HUES64 (cell line): Measurements from ENCODE around the gene ITPR3.

Experiments used
- H3K27ac ChIP-seq: 2 replicates; pipeline ENCODE4 v1.7.0; 2013; ENCODE audit warnings: low read depth, low read length, inconsistent platforms
- H3K27me3 ChIP-seq: 2 replicates; pipeline ENCODE4 v1.6.1; 2013; ENCODE audit warnings: mild to moderate bottlenecking, low read length; ENCODE audit not compliant: insufficient read depth
- H3K36me3 ChIP-seq: 2 replicates; pipeline ENCODE4 v1.6.1; 2013; ENCODE audit warnings: mild to moderate bottlenecking, low read length; ENCODE audit not compliant: insufficient read depth
- H3K4me1 ChIP-seq: 2 replicates; pipeline ENCODE4 v1.6.1; 2013; ENCODE audit warnings: mild to moderate bottlenecking, low read length, moderate library complexity; ENCODE audit not compliant: insufficient read depth
- H3K4me3 ChIP-seq: 2 replicates; pipeline ENCODE4 v1.5.1; 2013; ENCODE audit warnings: mild to moderate bottlenecking, low read length, moderate library complexity
- H3K9ac ChIP-seq: 2 replicates; pipeline ENCODE4 v1.6.1; 2013; ENCODE audit warnings: mild to moderate bottlenecking, low read depth, low read length
- H3K9me3 ChIP-seq: 2 replicates; pipeline ENCODE4 v1.6.1; 2013; ENCODE audit warnings: low read depth, low read length; ENCODE audit not compliant: insufficient read depth
- WGBS: fragments of 150-250, 120-280 bp; methylation state at CpG from one replicate; pipeline ENCODE4 v1.1.7; 2013; ENCODE audit warnings: missing lambda C conversion rate; 5-methylcytosine and 5-hydroxymethylcytosine counted together

Gene ITPR3

DNA sequence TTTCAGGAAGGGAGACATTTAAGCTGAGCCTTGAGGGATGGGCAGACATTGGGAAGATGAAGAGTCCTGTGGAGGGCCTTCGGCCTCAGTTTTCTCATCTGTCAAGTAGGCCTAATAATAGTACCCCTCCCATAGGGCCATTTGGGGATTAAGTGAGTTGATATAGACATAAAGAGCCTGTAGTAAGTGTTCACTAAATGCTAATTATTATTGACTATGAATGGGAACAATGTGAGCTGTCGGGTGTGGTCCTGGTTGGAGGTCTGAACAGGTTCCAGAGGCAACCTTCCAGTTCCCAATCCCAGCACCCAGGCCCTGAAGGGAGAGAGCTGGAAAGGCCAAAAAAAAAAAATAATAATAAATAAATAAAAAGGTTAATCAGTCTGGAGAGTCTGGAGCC is 14.5 kb upstream of the ITPR3 start:
- Histone ChIP-seq H3K27ac (no peak overlapping the region), H3K36me3 (no peaks in the 10 kb centered on the region), H3K9ac (no peak overlapping the region), H3K4me1 (peaks cover 38% of the 10 kb centered on the region), H3K27me3 (no peaks in the 10 kb centered on the region), H3K4me3 (no peak overlapping the region), H3K9me3 (no peaks in the 10 kb centered on the region)
- WGBS: 100% methylated on average over 2 of the region's 2 CpGs

DNA sequence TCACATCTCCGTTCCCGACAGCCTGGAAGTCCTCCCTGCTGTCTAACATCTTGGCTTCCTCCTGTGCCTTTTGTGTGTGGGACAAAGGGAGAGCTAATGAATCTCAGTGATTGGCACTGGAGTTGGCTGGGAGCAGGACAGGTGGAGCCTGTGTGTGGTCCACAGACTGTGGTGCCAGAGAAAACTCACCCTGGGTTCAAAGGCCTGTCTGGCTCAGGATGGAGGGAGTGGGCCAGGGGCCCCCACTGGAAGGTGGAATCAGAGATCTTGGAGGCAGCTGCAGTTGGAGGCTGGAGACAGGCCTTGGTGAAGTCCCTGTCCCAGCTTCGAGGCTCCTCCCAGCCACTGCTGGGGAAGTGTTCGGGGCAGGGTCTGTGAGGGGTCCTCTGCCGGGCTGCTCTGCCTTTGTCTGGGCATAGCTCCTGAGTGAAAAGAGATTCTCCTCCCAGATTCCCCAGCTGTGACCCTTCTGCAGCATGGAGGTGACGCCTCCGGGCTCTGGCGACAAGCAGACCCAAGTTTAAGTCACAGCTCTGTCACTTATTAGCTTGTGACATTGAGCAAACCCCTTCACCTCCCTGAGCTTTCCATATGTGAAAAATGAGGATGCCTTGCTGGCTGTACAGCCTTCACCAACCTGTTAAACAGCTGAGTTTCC is 13.9 kb upstream of the ITPR3 start:
- Histone ChIP-seq H3K27ac (peak overlapping the region; percentile 36; the same call in 1 of the 2 replicates), H3K9ac (no peak overlapping the region), H3K27me3 (no peaks in the 10 kb centered on the region), H3K9me3 (no peaks in the 10 kb centered on the region), H3K4me3 (no peak overlapping the region), H3K4me1 (peaks cover 38% of the 10 kb centered on the region), H3K36me3 (no peaks in the 10 kb centered on the region)
- WGBS: 43% methylated on average over 8 of the region's 8 CpGs

DNA sequence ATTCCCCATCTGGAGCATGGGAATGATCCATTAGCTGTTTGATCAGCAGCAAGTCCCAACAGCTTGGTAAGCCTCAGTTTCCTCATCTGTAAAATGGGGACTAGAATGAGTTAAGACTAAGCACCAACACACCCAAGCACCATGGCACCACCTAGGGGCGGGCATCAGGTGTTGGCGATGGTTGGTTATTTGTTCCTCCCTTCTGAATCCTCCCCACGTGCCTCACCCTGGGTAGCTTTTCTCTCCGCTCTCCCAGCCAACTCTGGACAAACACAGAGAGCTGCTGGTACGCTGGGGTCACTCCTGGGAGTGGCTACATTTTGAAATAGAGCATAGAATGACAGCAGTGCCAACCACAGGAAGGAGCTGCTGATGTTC is 13.3 kb upstream of the ITPR3 start:
- H3K27ac ChIP-seq: peak overlapping the region; percentile 36; the same call in 1 of the 2 replicates
- peaks cover 38% of the 10 kb centered on the region for H3K4me1 ChIP-seq
- H3K9ac ChIP-seq: no peak overlapping the region
- H3K27me3 ChIP-seq: no peaks in the 10 kb centered on the region
- WGBS: 84% methylated on average over 5 of the region's 5 CpGs
- no peaks in the 10 kb centered on the region for H3K36me3 ChIP-seq
- no peak overlapping the region for H3K4me3 ChIP-seq
- H3K9me3 ChIP-seq: no peaks in the 10 kb centered on the region

DNA sequence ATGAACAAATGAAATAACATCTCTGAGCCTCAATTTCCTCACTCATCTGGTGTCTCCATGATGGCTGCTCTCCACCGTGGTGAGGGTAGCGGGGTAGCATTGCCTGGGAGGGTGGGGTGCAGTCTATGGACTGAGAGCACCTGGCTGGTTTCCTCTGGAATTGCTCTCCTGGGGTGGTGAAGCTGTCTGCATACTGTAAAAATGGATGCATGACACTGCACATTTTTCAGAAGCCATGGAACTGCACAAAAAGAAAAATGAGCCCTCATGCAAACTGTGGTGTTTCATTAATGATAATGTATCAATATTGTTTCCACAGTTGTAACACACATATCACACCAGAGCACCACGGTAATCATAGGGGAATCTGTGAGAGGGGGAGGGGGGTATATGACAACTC is 12.1 kb upstream of the ITPR3 start:
- WGBS: 88% methylated on average over 2 of the region's 3 CpGs
- H3K4me1 ChIP-seq: peaks cover 38% of the 10 kb centered on the region
- H3K27ac ChIP-seq: no peak overlapping the region
- H3K36me3 ChIP-seq: no peaks in the 10 kb centered on the region
- H3K4me3 ChIP-seq: no peak overlapping the region
- no peaks in the 10 kb centered on the region for H3K27me3 ChIP-seq
- H3K9me3 ChIP-seq: no peaks in the 10 kb centered on the region
- H3K9ac ChIP-seq: no peak overlapping the region

DNA sequence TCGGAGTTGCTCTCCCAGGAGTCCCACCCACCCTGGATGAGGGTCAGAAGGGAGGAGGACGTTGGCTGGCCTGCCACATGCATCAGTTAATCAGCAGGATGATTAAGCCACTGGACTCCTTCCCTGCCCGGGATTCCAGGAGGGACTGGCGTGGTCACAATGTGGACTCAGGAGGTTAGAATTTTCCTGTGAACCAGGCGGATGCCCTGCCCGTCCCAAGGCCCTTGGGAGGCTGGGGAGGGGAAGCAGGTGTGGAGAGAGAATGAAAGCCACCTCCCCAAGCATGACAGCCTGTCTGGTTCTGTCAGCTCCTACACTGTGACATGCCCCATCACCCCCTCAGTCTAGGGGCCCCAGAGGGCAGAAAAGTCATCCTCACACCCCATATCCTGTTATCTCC is 11.6 kb upstream of the ITPR3 start:
- H3K9me3 ChIP-seq: no peaks in the 10 kb centered on the region
- H3K4me3 ChIP-seq: no peak overlapping the region
- H3K27ac ChIP-seq: no peak overlapping the region
- peaks cover 38% of the 10 kb centered on the region for H3K4me1 ChIP-seq
- H3K27me3 ChIP-seq: no peaks in the 10 kb centered on the region
- WGBS: 77% methylated on average over 6 of the region's 6 CpGs
- H3K9ac ChIP-seq: no peak overlapping the region
- H3K36me3 ChIP-seq: no peaks in the 10 kb centered on the region

DNA sequence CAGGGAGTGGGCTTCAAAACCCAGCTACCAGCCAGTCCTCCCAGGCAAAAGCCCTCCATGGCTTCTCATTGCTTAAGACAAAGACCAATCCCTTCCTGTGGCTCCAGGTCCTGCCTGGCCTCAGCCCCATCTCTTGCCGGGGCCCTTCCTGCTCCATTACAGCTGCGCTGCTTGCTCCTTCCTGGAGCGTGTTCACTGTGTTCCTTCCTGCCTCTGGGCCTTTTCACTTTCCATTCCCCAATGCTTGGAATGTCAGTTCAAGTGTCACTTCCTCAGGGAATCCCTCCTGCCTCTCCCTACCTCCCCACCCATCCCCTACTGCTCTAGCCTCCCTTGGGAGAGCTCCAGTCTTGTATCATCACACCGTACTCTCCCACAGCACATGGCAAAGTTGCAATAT is 11.1 kb upstream of the ITPR3 start:
- WGBS: 74% methylated on average over 4 of the region's 4 CpGs
- Histone ChIP-seq H3K9ac (no peak overlapping the region), H3K4me3 (no peak overlapping the region), H3K9me3 (no peaks in the 10 kb centered on the region), H3K36me3 (no peaks in the 10 kb centered on the region), H3K27me3 (no peaks in the 10 kb centered on the region), H3K27ac (no peak overlapping the region), H3K4me1 (peaks cover 38% of the 10 kb centered on the region)

DNA sequence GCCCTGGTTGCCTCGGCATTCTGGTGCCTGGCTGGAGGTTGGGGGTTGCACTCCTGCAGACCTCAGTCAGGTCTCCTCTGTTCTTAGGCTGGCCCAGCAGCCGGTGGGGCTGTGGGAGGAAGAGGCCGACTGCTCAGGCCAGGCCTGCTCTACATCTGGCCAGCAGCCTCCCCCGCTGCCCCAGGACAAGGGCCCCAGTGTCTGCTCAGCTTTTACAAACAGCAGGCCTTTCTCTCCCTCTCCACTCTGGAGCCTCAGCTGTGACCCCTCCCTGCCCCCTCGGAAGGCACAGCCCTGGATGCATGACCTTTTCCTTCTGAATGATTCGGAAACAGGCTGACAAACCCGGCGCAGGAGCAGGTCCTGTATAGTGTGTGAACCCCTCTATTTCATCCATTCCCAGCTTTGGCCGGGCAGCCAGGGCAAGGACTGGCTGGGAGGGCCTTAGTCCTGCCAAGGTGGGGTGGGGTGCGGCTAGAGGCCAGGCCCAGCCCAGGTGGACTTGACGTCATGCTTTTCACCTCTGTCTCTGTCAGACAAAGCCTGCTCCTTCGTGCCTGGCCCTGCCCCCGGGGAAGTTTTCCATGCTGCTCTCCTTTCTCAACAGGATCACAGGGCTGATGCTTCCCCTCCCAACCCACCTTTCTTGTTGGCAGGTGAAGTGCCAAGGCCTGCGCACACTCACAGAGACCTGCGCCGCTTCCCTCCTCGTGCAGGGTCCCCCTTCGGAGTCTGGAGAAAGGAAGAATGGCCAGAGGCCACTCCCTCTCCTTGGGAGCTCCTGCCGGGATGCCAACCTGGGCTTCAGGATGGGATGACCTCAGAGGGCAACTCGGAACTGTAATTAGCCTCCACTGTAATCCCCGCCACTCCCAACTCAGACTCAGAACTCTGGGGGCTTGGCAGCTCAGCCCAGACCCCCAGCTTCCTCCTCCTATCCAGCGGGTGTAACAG is 10.1 kb upstream of the ITPR3 start:
- Histone ChIP-seq H3K36me3 (no peaks in the 10 kb centered on the region), H3K9ac (no peak overlapping the region), H3K27me3 (no peaks in the 10 kb centered on the region), H3K4me1 (peaks cover 38% of the 10 kb centered on the region), H3K9me3 (no peaks in the 10 kb centered on the region), H3K4me3 (no peak overlapping the region), H3K27ac (peak overlapping the region; percentile 26; the same call in 1 of the 2 replicates)
- 68% methylated on average over 21 of the region's 22 CpGs for WGBS

DNA sequence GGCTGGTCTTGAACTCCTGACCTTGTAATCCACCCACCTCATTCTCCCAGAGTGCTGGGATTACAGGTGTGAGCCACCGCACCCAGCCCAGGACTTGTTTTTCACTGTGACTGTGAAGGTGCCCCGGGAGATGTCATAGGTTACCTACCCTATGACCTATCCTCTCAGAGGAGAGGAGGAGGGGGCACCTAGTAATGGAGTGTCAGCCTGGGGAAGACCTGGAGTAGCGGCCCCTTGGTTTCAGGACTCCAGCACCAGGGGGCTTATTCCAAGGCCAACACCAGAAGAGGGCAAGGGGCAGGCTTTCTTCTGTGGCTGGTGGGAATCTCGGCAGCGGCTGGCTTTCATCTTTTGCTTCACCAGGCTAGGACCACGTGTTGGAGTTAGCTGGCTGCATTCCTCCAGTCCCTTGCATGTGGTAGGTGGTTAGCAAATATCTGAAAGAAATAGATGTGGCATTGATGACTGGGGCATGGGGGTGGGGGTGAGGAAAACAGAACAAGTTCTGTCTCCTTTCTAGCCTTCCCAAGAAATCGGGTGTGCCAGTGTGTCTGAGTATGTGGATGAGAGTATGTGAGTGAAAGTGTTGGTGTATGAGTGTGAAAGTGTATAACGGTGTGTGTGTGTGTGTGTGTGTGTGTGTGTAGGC is 7.9 kb upstream of the ITPR3 start:
- Histone ChIP-seq H3K27ac (no peak overlapping the region), H3K9ac (no peak overlapping the region), H3K4me3 (no peak overlapping the region), H3K9me3 (no peaks in the 10 kb centered on the region), H3K4me1 (peaks cover 27% of the 10 kb centered on the region), H3K36me3 (no peaks in the 10 kb centered on the region), H3K27me3 (0 out of 2 replicates have a peak, but pooled peaks cover 4% of the 10 kb centered on the region)
- WGBS: 82% methylated on average over 7 of the region's 8 CpGs

DNA sequence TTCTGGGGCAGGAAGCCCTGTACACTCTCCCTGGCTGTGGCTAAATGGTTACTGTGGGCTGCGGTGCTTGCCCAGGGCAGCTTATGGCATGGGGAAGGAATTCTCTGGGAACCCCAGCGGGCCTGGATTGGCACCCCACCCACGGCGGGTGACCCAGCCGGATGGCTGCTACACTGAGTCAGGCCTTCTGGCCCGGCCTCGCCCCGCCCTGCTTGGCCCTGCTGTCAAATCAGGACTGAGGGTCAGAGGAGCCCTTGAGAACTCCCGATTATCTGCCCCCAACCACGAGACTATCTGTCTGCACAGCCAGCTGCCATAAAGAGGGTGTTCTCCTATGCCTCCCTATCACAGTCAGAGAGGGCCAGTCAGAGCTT is 7.3 kb upstream of the ITPR3 start:
- no peak overlapping the region for H3K4me3 ChIP-seq
- peaks cover 6% of the 10 kb centered on the region; the same call in 1 of the 2 replicates for H3K27me3 ChIP-seq
- H3K36me3 ChIP-seq: no peaks in the 10 kb centered on the region
- no peak overlapping the region for H3K9ac ChIP-seq
- no peak overlapping the region for H3K27ac ChIP-seq
- WGBS: 90% methylated on average over 10 of the region's 10 CpGs
- H3K9me3 ChIP-seq: no peaks in the 10 kb centered on the region
- peaks cover 27% of the 10 kb centered on the region for H3K4me1 ChIP-seq

DNA sequence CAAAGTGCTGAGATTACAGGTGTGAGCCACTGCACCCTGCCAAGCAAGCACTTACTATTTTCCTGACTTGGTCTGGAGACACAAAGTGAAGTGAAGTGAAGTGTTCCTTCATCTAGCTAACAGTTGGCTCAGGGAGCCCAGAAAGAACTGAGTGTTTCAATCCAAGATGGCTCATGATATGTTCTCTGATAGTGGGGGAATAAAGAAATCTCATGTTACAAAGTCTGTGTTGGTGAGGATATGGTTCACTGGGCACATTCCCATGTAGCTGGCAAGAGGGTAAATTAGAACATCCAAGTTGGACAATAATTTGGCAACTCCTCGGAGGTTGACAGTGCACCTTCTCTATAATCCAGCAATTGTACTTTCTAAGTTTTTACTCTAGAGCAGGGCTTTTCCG is 5.0 kb upstream of the ITPR3 start:
- peaks cover 28% of the 10 kb centered on the region for H3K27me3 ChIP-seq
- 93% methylated on average over 2 of the region's 2 CpGs for WGBS
- no peaks in the 10 kb centered on the region for H3K9me3 ChIP-seq
- no peak overlapping the region for H3K9ac ChIP-seq
- peaks cover 12% of the 10 kb centered on the region for H3K4me1 ChIP-seq
- no peaks in the 10 kb centered on the region for H3K36me3 ChIP-seq
- H3K27ac ChIP-seq: no peak overlapping the region
- H3K4me3 ChIP-seq: no peak overlapping the region

DNA sequence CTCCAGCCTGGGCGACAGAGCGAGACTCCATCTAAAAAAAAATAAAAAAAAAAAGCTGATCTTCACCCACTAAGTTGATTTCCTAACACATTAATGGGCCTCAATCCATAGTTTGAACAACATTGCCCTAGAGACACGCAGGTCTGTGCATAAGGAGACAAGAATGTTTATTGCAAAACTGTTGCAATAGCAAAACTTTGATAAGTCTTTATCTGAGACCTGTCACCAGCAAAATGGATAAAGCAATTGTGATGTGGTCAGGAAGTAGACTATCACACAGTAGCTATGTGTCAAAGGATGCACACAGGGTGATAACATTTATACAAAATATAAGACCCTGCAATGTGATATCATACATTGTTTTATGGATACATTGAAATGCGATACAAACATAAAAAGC is 4.2 kb upstream of the ITPR3 start:
- Histone ChIP-seq H3K9ac (no peak overlapping the region), H3K4me3 (no peak overlapping the region), H3K9me3 (no peaks in the 10 kb centered on the region), H3K36me3 (no peaks in the 10 kb centered on the region), H3K27ac (no peak overlapping the region), H3K4me1 (peaks cover 7% of the 10 kb centered on the region), H3K27me3 (peaks cover 34% of the 10 kb centered on the region)
- WGBS: 79% methylated on average over 1 of the region's 4 CpGs
